ENCODE data around the gene RIPK1.
A peak's percentile ranks its signal among the peaks of the same experiment; 100 is the strongest.

Gene RIPK1

GRCh38 chr6:3159805-3160781 is 91.8 kb downstream of the RIPK1 start:
- DNase-seq (ENCODE audit: low read depth in 1 of 2, low spot score in 1 of 2) = peak; percentile 29 to 36

- DNase-seq (ENCODE audit: low read depth in 1 of 2, low spot score in 1 of 2) = no peak
Measured at GRCh38 chr6:3162067-3162497, 93.8 kb downstream of the RIPK1 start.

GRCh38 chr6:3162565-3163247 is 94.4 kb downstream of the RIPK1 start:
- DNase-seq (ENCODE audit: low read depth in 1 of 2, low spot score in 1 of 2) = peak in 1 of 2 donors; percentile 38

DNA sequence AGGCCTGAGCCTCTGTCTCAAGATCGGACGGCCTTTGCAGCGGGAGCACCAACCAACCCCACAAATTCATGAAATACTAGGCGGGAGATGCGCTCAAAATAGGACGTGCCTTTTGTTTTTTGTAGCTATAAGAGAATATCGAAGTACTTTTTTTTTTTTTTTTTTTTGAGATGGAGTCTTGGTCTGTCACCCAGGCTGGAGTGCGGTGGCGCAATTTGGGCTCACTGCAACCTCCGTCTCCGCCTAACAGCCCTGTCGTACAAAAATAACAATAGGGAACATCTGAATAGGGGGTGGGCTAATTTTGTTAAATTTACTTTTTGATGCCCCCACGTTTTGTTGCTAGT is 94.9 kb downstream of the RIPK1 start:
- no peak for DNase-seq (ENCODE audit: low read depth in 1 of 2, low spot score in 1 of 2)

- DNase-seq (ENCODE audit: low read depth in 1 of 2, low spot score in 1 of 2) = no peak
Measured at GRCh38 chr6:3164388-3164787, 96.1 kb downstream of the RIPK1 start.

All from stimulated activated CD4-positive, alpha-beta T cell treated with anti-CD3 and anti-CD28 coated beads, Interleukin-15, amount 100 ng/mL, for 1 hour (primary cell).